AML-193 (cell line): ENCODE data around the gene ACIN1.

Experiments
- DNase-seq, 2 experiments: peaks; one replicate each; lab custom pipeline; 2025; lab: John Stamatoyannopoulos, UW

Gene ACIN1

GRCh38 chr14:23079716-23080115, 15.2 kb downstream of the ACIN1 start:
- DNase-seq = no peak

DNA sequence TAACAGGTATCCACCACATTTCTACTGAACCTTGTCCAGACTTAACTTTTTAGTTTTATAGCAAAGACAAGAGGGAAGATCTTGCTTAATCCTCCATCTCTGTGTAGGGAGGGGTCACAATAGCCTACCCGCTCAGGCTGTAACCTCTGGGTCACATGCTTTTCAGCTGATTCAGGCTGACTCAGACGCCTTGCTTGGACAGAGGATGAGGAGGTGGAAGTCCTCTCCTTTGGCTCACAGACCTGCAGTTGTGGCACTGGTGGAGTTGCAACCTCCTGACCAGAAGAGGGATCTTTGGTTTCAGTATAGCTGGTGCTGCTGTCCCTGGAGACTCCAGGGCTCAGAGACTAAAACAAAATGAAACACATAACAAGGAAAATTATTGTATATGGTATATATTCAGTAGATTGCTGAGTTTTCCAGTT, 16.2 kb downstream of the ACIN1 start:
- DNase-seq = no peak

DNA sequence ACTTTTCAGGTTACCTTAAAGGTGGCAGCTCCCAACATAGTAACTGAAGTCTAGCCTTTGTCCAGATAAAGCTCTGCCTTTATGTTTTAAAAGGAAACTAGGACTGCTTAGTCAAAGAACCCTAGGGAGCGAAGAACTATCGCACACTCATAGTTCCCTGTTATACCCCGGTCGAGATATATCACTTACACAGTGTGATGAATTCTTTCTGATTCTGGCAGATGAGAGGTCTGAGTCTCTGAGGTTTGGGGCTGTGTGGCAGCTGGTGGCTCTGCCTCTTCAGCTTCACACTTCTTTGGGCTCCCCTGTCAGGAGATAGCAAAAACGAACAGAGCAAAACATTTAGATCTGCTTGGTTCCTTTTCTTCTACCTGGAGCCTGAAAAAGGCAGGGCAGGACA, 17.0 kb downstream of the ACIN1 start:
- no peak for DNase-seq

GRCh38 chr14:23076785-23077408, 18.0 kb downstream of the ACIN1 start:
- DNase-seq = no peak

- no peak for DNase-seq
Measured at GRCh38 chr14:23074906-23075305, 20.0 kb downstream of the ACIN1 start.

DNA sequence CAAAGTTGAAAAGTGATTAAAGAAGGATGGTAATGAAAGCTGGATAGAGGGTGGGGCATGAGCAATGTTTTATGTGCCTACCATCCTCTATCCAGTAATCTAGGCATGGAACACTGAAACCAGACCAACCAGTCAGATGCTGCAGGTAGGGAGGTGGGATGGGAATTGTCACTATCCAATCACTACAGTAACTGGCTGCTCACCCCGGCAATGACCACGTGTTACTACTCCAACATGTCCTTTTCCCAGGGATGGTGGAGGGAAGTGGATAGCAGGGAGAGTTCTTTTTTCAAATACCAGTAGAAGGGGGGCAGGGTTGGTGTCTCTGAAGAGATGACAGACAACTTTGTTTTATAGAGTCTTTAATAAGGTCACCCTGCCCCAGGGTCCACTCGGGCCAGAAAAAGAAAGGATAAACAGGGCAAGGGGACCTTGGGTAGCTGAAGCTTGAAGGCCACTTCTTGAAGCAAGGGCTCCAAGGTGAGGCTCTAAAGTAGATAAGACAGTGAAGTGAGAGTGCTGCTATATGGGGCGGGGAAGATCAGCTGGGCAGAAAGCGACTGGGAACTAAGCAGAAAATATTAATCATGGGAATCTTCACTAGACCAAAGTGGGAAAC, 22.9 kb downstream of the ACIN1 start:
- no peak for DNase-seq

GRCh38 chr14:23071244-23071920, 23.6 kb downstream of the ACIN1 start:
- no peak for DNase-seq

DNA sequence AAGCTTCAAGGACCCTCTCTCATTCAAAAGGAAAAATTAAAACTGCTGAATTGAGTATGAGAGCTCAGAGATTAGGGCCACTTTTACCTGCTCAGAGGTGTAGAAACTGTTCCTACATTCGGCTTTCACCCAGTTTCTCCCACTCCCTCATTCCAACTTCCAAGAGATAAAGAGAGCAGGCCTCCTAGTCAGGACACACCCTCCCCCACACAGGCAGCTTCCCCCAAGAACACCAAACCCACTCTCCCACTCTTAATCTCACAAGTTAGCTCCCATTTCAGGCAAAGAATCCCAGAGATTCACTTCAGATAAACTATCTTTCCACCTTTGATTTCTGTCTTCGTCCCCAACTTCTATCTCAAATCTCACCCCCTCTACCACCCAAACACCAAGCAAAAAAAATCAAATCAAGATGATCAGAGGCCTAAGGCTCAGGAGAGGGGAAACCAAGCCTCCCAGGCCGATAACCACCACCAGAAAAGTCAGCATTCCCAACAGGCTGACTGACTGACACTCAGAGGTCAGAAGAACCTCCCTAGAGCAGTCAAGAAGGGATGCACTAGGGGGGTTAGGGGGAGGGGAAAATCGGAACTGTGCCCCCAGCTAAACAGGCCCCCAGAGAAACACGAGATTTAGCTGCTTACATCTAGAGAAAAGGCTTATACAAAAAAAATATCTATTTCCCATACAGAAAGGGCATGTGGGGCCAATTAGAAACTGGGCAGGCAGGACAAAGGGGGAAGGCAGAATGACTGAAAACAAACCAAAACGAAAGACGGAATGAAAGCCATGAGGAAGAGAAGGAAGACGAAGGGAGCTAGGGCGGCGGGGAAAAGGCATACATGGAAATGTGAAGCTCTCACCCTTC, 24.4 kb downstream of the ACIN1 start:
- no peak for DNase-seq

DNA sequence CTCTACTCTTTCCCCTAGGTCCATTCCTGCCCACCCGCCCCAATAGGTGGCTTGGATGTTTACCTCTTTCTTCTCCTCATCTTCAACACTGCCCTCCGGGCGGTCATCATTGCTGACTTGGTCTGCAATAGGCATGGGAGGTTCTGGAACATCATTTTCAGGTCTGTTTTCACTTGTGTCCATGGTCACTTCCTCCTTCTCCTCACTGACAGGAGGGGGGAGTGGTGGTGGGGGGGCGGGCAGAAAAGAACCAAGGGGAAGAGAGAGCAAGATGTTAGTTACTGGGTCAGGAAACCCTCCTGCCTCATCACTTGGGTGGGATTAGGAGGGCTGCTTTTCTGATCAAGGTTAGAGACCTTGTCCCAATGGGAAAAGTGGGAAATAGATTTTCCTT, 25.5 kb downstream of the ACIN1 start:
- DNase-seq = no peak

DNA sequence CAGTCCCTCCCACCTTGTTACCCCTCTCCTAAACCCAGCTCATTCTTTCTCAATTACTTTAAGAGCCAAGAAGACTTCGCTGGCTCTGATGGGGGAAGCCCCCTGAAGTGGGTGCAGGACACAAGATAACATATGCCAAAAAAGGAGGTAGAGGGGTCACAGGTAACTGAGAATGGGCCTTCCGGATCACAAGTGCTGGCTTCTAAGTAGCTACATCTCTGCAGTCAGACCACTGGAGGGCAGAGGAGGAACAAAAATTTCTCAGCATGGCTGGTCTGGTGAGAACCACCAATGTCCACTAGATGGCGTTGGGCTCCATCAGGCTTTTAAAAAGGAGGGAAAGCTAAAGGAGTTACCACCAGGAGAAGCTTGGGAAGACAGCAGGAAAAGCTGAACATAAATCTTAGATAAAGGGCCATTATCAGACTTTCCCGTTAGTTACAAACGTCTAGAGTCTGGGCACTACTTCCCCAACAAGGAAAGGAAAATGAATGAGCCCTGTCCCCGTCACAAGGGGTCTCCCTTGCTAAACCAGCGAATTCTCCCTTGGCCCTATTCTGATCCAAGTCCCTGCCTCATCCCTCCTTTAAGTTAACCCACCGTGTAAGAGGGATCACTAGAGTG, 26.0 kb downstream of the ACIN1 start:
- DNase-seq = no peak

- DNase-seq = no peak
Measured at GRCh38 chr14:23067847-23068788, 26.8 kb downstream of the ACIN1 start.

GRCh38 chr14:23066855-23067744, 27.8 kb downstream of the ACIN1 start:
- DNase-seq = no peak

DNA sequence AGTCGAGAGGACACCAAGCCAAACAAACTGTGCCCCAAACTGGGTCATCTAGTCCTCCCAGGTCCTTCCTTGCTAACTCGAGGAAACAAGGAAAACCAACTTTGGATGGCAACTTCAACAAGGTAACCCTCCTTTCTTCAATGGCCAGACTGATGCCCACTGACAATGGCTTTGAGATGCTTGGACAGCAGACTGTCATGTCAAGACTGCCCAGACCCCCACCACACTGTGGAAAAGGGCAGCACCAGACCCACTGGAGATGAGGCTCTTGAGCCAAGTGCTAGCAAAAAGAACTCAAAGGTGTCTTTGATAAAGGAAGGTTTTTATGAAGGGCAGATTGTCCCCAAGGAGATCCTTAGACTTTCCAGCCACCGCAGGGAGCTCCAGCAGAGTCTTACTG, 28.6 kb downstream of the ACIN1 start:
- no peak for DNase-seq

GRCh38 chr14:23063601-23064000, 31.3 kb downstream of the ACIN1 start:
- no peak for DNase-seq

- no peak for DNase-seq
Measured at GRCh38 chr14:23062002-23062401, 32.9 kb downstream of the ACIN1 start.

- DNase-seq = no peak
Measured at GRCh38 chr14:23060536-23061260, 34.2 kb downstream of the ACIN1 start.

DNA sequence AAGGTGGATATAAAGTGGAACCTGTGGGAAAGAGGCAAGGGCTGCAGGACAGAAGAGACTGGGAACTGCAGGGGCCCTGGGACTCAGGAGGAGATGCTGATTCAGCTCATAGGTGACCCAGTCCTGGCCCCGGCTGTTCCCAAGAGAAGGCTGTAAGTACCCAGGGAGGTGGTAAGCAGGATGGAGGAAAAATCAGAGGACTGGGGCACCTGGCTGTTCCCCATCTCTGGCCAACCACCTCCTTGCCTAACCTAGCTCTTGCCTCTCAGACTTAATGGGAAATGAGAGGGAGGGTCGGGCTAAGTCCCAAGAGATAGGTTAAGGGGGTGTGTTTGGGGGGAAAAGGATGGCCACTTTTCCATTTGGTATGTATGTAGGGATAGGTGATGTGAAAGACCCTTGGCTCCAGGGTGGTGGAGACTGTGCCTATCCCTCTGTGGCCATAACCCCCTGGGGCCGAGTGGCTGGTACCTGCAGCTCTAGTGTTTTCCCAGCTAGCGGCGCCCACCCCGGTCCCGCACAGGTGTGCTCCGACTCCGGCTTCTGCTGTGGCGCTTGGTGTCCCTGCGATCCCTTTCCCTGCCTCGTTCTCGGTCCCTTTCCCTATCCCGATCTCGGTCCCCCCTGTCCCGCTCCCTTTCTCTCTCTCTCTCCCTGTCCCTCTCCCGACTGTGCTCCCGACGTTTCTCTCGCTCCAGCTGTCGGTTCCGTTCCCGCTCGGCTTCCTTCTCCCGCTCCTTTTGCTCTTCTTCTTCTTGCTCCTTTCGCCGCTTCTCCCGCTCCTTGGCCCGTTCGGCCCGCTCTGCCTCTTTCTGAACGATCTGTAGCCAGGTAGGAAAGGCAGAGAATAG, 36.1 kb downstream of the ACIN1 start:
- DNase-seq = no peak
